K562 (cell line): ENCODE data around the gene VAMP8. TPM values are rescaled to one million over a fixed set of nuclear protein-coding genes. Genes with fewer than 3 reads are reported as not detected.
A peak's percentile ranks its signal among the peaks of the same experiment; 100 is the strongest.

Source experiments
- ADNP ChIP-seq: fragments of 200-800 bp; sonication (Bioruptor generic); IDR thresholded peaks from 2 replicates; pipeline ENCODE4 v1.6.1; 2016; ENCODE audit warnings: missing genetic modification characterization, missing compliant biosample characterization
- ATF6 ChIP-seq: sonication (generic); formaldehyde crosslinking; IDR thresholded peaks from 2 replicates; pipeline ENCODE4 v1.4.0; 2020; ENCODE audit warnings: mild to moderate bottlenecking, missing genetic modification reagents
- BACH1 ChIP-seq: fragments of 200-800 bp; sonication (Bioruptor generic); IDR thresholded peaks from 2 replicates; pipeline ENCODE4 v1.6.1; 2016; ENCODE audit warnings: missing genetic modification characterization, missing compliant biosample characterization
- BHLHE40 ChIP-seq: IDR thresholded peaks from 2 replicates; pipeline ENCODE4 v1.6.1; 2011; ENCODE audit warnings: low read length, improper control_type of control experiment
- CBX1 ChIP-seq: sonication (generic); IDR thresholded peaks from 2 replicates; pipeline ENCODE4 v1.6.1; 2016; ENCODE audit warnings: antibody characterized with exemption, low read depth, mild to moderate bottlenecking
- CHCHD3 ChIP-seq: fragments of 250-450 bp; sonication (Bioruptor Pico); IDR thresholded peaks from 2 replicates; pipeline ENCODE4 v2.1.2; 2022; ENCODE audit warnings: mild to moderate bottlenecking
- FOXK2 ChIP-seq, 2 experiments: fragments of 450-650 bp; IDR thresholded peaks in 1 of 2; conservative IDR thresholded peaks in 1 of 2; 2 replicates each; pipeline ENCODE4 v1.6.1; 2016; ENCODE audit warnings: low read depth in 2 of 2, mild to moderate bottlenecking in 1 of 2
- GABPB2 ChIP-seq: fragments of 250-450 bp; sonication (Bioruptor Pico); conservative IDR thresholded peaks from 2 replicates; pipeline ENCODE4 v1.5.1; 2021; ENCODE audit warnings: mild to moderate bottlenecking
- HMGXB4 ChIP-seq: sonication (generic); formaldehyde crosslinking; IDR thresholded peaks from 2 replicates; pipeline ENCODE4 v1.8.1; 2023; ENCODE audit warnings: mild to moderate bottlenecking, missing genetic modification reagents
- MAFK ChIP-seq: IDR thresholded peaks from 2 replicates; pipeline ENCODE4 v1.6.1; 2011; ENCODE audit warnings: low read length, improper control_type of control experiment
- MCM2 ChIP-seq: fragments of 450-650 bp; IDR thresholded peaks from 2 replicates; pipeline ENCODE4 v1.6.1; 2017; ENCODE audit warnings: low read depth, mild to moderate bottlenecking
- MIER1 ChIP-seq: fragments of 450-650 bp; IDR thresholded peaks from 2 replicates; pipeline ENCODE4 v1.6.1; 2016; ENCODE audit warnings: antibody characterized with exemption, mild to moderate bottlenecking, low read depth
- MYC ChIP-seq, 2 experiments: fragments of 250-450 bp in 1 of 2; sonication (Bioruptor Pico) in 1 of 2; IDR thresholded peaks; 2 replicates each; pipeline versions ENCODE4 v1.5.1 to v1.6.1; 2012 to 2021; ENCODE audit warnings: low read depth in 2 of 2, borderline replicate concordance in 1 of 2, improper control_type of control experiment in 1 of 2, low read length in 1 of 2, mild to moderate bottlenecking in 1 of 2, moderate library complexity in 1 of 2
- NELFE ChIP-seq: IDR thresholded peaks from 2 replicates; pipeline ENCODE4 v1.6.1; 2011; ENCODE audit warnings: mild to moderate bottlenecking; ENCODE audit not compliant: insufficient read depth, insufficient read length
- NRF1 ChIP-seq, 2 experiments: fragments of 450-650 bp; IDR thresholded peaks in 1 of 2; conservative IDR thresholded peaks in 1 of 2; 2 replicates each; pipeline ENCODE4 v1.6.1; 2014; ENCODE audit warnings: mild to moderate bottlenecking in 2 of 2
- RAD21 ChIP-seq, 2 experiments: fragments of 250-450 bp in 1 of 2; fragments of 450-650 bp in 1 of 2; sonication (Bioruptor Pico) in 1 of 2; formaldehyde crosslinking in 1 of 2; IDR thresholded peaks in 1 of 2; conservative IDR thresholded peaks in 1 of 2; 2 replicates each; pipeline versions ENCODE4 v1.4.0 to v1.8.0; 2020 to 2022; ENCODE audit warnings: mild to moderate bottlenecking in 2 of 2, moderate library complexity in 1 of 2
- TCF7L2 ChIP-seq: fragments of 150-350 bp; IDR thresholded peaks from 2 replicates; pipeline ENCODE4 v1.6.1; 2016; ENCODE audit warnings: low read depth, mild to moderate bottlenecking, low read length, moderate library complexity
- ZNF766 ChIP-seq: fragments of 200-800 bp; sonication (Bioruptor generic); conservative IDR thresholded peaks from 2 replicates; pipeline ENCODE4 v1.6.1; 2016; ENCODE audit warnings: missing genetic modification characterization, missing compliant biosample characterization
- polyA plus RNA-seq, 8 experiments: library from polyadenylated mRNA; depleted of rRNA in 4 of 8; stranded (reverse) in 5 of 8; unstranded in 3 of 8; fragments of >200 nt; fragmentation: Nextera tagmentation in 2 of 8; fragmentation: Illumina TruSeq in 1 of 8; extraction: Ambion mirVana in 2 of 8; extraction: Trizol in 1 of 8; gene quantifications; 2 replicates each; pipeline versions ENCODE4 v1.2.1 to v1.2.3, GENCODE V29; 2011 to 2014; ENCODE audit warnings: inconsistent platforms in 1 of 8, missing spikeins in 1 of 8
- total RNA-seq, 7 experiments: library from RNA; depleted of rRNA in 6 of 7; stranded (reverse); fragments of >200 nt in 6 of 7; fragmentation: Illumina TruSeq in 2 of 7; extraction: Trizol in 2 of 7; gene quantifications; 2 replicates each; pipeline versions ENCODE4 v1.2.1 to v1.2.3, GENCODE V29; 2011 to 2021; ENCODE audit warnings: low replicate concordance in 1 of 7
- TF ChIP-seq, protein P1 (sequence below): fragments of 250-450 bp; sonication (Bioruptor Pico); IDR thresholded peaks from 2 replicates; pipeline ENCODE4 v1.9.0; 2021; ENCODE audit warnings: mild to moderate bottlenecking, inconsistent platforms
- TF ChIP-seq, protein P2 (sequence below): fragments of 250-450 bp; sonication (Bioruptor Pico); IDR thresholded peaks from 2 replicates; pipeline ENCODE4 v1.5.1; 2021; ENCODE audit warnings: mild to moderate bottlenecking

Gene VAMP8
- total and polyA plus RNA-seq, 9 of the 15 experiments (the other 6 are each of a cell fraction or from before 2014, with no cell fraction given) = 107 to 571 (median 248) TPM

DNA sequence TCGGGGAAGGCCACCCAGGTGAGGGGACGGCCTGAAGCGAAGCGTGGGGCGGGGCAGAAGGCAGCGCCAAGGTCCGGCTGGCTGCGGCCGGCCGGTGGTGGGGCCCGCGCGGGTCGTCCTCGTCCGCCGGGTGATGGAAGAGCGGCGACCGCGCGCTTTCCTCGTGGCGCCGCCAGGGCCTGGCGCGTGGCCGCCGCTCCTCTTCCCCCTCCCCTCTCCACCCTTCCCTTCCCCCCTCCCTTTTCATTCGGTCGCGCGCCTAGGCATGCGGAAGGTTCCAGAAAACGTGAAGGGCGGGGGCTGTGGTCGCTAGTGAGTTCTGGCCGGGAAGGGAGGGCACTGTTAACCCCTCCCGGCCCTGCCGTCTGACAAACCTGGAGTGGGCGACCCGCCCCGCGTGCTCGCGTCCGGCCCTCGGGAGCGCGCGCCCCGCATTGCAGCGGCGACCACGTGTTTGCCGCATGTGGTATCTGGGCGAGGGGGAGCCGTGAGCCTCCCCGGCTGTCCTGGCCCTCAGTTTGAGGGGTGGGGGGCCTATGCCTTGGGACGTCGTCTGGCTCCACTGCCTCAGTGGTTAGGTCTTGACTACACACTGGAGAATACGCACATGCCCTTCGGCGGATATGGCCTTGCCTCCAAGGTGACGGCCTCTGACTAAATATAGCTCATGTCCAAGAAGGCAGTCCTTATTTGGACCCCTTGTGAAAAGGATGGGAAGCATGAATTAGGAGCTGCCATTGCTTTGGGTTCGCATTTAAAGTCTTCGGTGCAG lies 37.8 kb upstream of the VAMP8 start (continued):
- TF ChIP-seq, protein P1, sequence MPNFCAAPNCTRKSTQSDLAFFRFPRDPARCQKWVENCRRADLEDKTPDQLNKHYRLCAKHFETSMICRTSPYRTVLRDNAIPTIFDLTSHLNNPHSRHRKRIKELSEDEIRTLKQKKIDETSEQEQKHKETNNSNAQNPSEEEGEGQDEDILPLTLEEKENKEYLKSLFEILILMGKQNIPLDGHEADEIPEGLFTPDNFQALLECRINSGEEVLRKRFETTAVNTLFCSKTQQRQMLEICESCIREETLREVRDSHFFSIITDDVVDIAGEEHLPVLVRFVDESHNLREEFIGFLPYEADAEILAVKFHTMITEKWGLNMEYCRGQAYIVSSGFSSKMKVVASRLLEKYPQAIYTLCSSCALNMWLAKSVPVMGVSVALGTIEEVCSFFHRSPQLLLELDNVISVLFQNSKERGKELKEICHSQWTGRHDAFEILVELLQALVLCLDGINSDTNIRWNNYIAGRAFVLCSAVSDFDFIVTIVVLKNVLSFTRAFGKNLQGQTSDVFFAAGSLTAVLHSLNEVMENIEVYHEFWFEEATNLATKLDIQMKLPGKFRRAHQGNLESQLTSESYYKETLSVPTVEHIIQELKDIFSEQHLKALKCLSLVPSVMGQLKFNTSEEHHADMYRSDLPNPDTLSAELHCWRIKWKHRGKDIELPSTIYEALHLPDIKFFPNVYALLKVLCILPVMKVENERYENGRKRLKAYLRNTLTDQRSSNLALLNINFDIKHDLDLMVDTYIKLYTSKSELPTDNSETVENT (CRISPR knock-in tag) = 0 out of 2 replicates have a peak, but pooled peaks have one; percentile 21
- TF ChIP-seq NELFE = no peak
- TF ChIP-seq MCM2 = no peak
- TF ChIP-seq GABPB2 (CRISPR knock-in tag) = no peak
- TF ChIP-seq, protein P2, sequence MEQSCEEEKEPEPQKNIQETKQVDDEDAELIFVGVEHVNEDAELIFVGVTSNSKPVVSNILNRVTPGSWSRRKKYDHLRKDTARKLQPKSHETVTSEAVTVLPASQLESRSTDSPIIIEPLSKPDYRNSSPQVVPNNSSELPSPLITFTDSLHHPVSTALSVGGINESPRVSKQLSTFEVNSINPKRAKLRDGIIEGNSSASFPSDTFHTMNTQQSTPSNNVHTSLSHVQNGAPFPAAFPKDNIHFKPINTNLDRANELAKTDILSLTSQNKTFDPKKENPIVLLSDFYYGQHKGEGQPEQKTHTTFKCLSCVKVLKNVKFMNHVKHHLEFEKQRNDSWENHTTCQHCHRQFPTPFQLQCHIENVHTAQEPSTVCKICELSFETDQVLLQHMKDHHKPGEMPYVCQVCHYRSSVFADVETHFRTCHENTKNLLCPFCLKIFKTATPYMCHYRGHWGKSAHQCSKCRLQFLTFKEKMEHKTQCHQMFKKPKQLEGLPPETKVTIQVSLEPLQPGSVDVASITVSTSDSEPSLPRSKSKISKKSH (CRISPR knock-in tag) = no peak
- no peak for TF ChIP-seq BACH1 (tag)
- no peak for TF ChIP-seq CBX1
- peak; percentile 56 for TF ChIP-seq BHLHE40
- TF ChIP-seq MYC (IDR thresholded peaks at IDR 0.05; ENCODE audit: low read depth, low read length) = peak; percentile 97
- peak; percentile 97 for TF ChIP-seq MYC (CRISPR knock-in tag; IDR thresholded peaks at IDR 0.05; ENCODE audit: borderline replicate concordance, low read depth)
- TF ChIP-seq FOXK2 (conservative IDR thresholded peaks at IDR 0.05 in 1 of 2, IDR thresholded peaks at IDR 0.05 in 1 of 2; ENCODE audit: low read depth in 2 of 2) = no peak
- TF ChIP-seq MIER1 = no peak
- no peak for TF ChIP-seq RAD21 (CRISPR knock-in tag; conservative IDR thresholded peaks at IDR 0.05 in 1 of 2, IDR thresholded peaks at IDR 0.05 in 1 of 2)
- TF ChIP-seq ADNP = no peak
- peak; percentile 14; the same call in 1 of the 2 replicates for TF ChIP-seq ZNF766 (CRISPR knock-in tag)
- no peak for TF ChIP-seq TCF7L2
- no peak for TF ChIP-seq CHCHD3 (CRISPR knock-in tag)
- TF ChIP-seq ATF6 (CRISPR knock-in tag) = no peak
- TF ChIP-seq MAFK = no peak
- TF ChIP-seq HMGXB4 (CRISPR knock-in tag) = peak; percentile 86; the same call in 1 of the 2 replicates
- TF ChIP-seq NRF1 (conservative IDR thresholded peaks at IDR 0.05 in 1 of 2, IDR thresholded peaks at IDR 0.05 in 1 of 2) = no peak
